OCI-LY1 (cell line): ENCODE results near the gene YAP1.

Source experiments
- H2AFZ ChIP-seq: fragments of 200-600 bp; sonication (generic), shearing (Covaris generic); 2 replicates; pipeline ENCODE4 v1.6.0; 2014; ENCODE audit warnings: antibody characterized with exemption, mild to moderate bottlenecking, low read length
- H3F3A ChIP-seq: fragments of 200-600 bp; sonication (generic), shearing (Covaris generic); 2 replicates; pipeline ENCODE4 v1.6.0; 2014; ENCODE audit warnings: mild to moderate bottlenecking, antibody characterized with exemption, low read length, moderate library complexity; ENCODE audit not compliant: insufficient read depth
- H3K27ac ChIP-seq: fragments of 200-600 bp; sonication (generic); 2 replicates; pipeline ENCODE4 v1.5.1; 2014; ENCODE audit warnings: low read length, mixed run types, mild to moderate bottlenecking, low read depth; ENCODE audit not compliant: poor library complexity, severe bottlenecking
- H3K27me3 ChIP-seq: fragments of 200-600 bp; sonication (generic); 2 replicates; pipeline ENCODE4 v1.6.0; 2014; ENCODE audit warnings: antibody characterized with exemption, mild to moderate bottlenecking, low read length, moderate library complexity; ENCODE audit not compliant: insufficient read depth
- H3K36me3 ChIP-seq: fragments of 200-600 bp; sonication (generic); 2 replicates; pipeline ENCODE4 v1.6.1; 2014; ENCODE audit warnings: mild to moderate bottlenecking, antibody characterized with exemption, low read length, moderate library complexity, mixed read lengths; ENCODE audit not compliant: insufficient read depth
- H3K4me1 ChIP-seq: fragments of 200-600 bp; sonication (generic); 2 replicates; pipeline ENCODE4 v1.5.1; 2014; ENCODE audit warnings: mild to moderate bottlenecking, low read length, moderate library complexity; ENCODE audit not compliant: insufficient read depth, severe bottlenecking
- H3K4me2 ChIP-seq: fragments of 200-600 bp; sonication (generic), shearing (Covaris generic); 2 replicates; pipeline ENCODE4 v1.6.1; 2014; ENCODE audit warnings: low read length
- H3K4me3 ChIP-seq: fragments of 200-600 bp; sonication (generic); 2 replicates; pipeline ENCODE4 v1.5.1; 2014; ENCODE audit warnings: low read length, low read depth, mild to moderate bottlenecking, mixed read lengths; ENCODE audit not compliant: poor library complexity, severe bottlenecking
- H3K79me2 ChIP-seq: fragments of 200-600 bp; shearing (Covaris generic); 2 replicates; pipeline ENCODE4 v1.6.1; 2016; ENCODE audit warnings: mixed run types, low read length, mixed read lengths; ENCODE audit not compliant: insufficient read depth
- H3K9ac ChIP-seq: fragments of 200-600 bp; sonication (generic), shearing (Covaris generic); 2 replicates; pipeline ENCODE4 v1.6.1; 2014; ENCODE audit warnings: mild to moderate bottlenecking, low read length, mixed read lengths
- H3K9me2 ChIP-seq: fragments of 200-600 bp; sonication (generic), shearing (Covaris generic); 2 replicates; pipeline ENCODE4 v1.6.1; 2014; ENCODE audit warnings: low read depth, mild to moderate bottlenecking, low read length, mixed read lengths
- H3K9me3 ChIP-seq: fragments of 200-600 bp; shearing (Covaris generic); 2 replicates; pipeline ENCODE4 v1.6.1; 2014; ENCODE audit warnings: low read length, mixed read lengths
- H4K20me1 ChIP-seq: fragments of 200-600 bp; sonication (generic), shearing (Covaris generic); 2 replicates; pipeline ENCODE4 v1.6.0; 2016; ENCODE audit warnings: mild to moderate bottlenecking, low read length; ENCODE audit not compliant: insufficient read depth
- EZH2 ChIP-seq: fragments of 200-600 bp; sonication (generic), shearing (Covaris generic); IDR thresholded peaks from 2 replicates; pipeline ENCODE4 v1.8.0; 2017; ENCODE audit warnings: borderline replicate concordance, mixed run types, mild to moderate bottlenecking, antibody characterized with exemption, low read length, moderate library complexity, mixed read lengths
- TF ChIP-seq, protein P1 (sequence below): fragments of 200-600 bp; sonication (generic), shearing (Covaris generic); IDR thresholded peaks from 2 replicates; pipeline ENCODE4 v1.5.1; 2017; ENCODE audit warnings: mild to moderate bottlenecking, antibody characterized with exemption, low read length, moderate library complexity, mixed read lengths

The YAP1 gene

DNA sequence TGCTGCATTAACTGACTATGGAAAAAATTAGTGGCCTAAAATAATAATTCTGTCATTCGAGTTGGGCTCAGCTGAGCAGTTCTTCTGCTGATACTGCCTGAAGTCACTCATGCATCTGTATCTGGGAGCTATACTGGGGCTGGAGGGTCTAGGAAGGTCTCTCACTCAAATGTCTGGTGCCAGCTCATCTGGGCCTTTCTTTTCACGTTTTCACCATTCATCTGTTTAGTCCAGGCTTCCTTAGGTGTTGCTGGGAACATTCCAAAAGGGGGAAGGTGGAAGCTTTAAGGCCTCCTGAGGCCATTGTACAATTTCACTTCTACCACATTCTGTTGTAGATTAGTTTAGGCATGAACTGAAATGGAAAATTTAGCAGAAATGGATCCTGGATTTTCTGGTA, 28.0 kb downstream of the YAP1 start:
- no peak for TF ChIP-seq EZH2
- no peaks in the 10 kb centered on the region for H3K79me2 ChIP-seq
- H4K20me1 ChIP-seq, result no peaks in the 10 kb centered on the region
- H3F3A ChIP-seq, result no peaks in the 10 kb centered on the region
- H3K4me2 ChIP-seq, result no peak overlapping the region
- H3K4me3 ChIP-seq, result no peak overlapping the region
- no peak overlapping the region for H2AFZ ChIP-seq
- no peak overlapping the region for H3K9ac ChIP-seq
- H3K36me3 ChIP-seq, result no peaks in the 10 kb centered on the region
- H3K9me2 ChIP-seq, result no peaks in the 10 kb centered on the region
- H3K27me3 ChIP-seq, result peaks cover 3% of the 10 kb centered on the region; the same call in 1 of the 2 replicates
- no peaks in the 10 kb centered on the region for H3K4me1 ChIP-seq
- no peaks in the 10 kb centered on the region for H3K9me3 ChIP-seq
- H3K27ac ChIP-seq, result no peak overlapping the region

- Histone ChIP-seq H3K4me2 (no peak overlapping the region), H3K9ac (no peak overlapping the region), H3K9me2 (no peaks in the 10 kb centered on the region), H3K9me3 (no peaks in the 10 kb centered on the region), H3K79me2 (no peaks in the 10 kb centered on the region), H3K27ac (no peak overlapping the region), H3K27me3 (peaks cover 3% of the 10 kb centered on the region; the same call in 1 of the 2 replicates), H3K36me3 (no peaks in the 10 kb centered on the region), H2AFZ (no peak overlapping the region), H3K4me3 (no peak overlapping the region), H3F3A (no peaks in the 10 kb centered on the region), H3K4me1 (no peaks in the 10 kb centered on the region), H4K20me1 (no peaks in the 10 kb centered on the region)
- TF ChIP-seq EZH2, result no peak
- TF ChIP-seq, protein P1, sequence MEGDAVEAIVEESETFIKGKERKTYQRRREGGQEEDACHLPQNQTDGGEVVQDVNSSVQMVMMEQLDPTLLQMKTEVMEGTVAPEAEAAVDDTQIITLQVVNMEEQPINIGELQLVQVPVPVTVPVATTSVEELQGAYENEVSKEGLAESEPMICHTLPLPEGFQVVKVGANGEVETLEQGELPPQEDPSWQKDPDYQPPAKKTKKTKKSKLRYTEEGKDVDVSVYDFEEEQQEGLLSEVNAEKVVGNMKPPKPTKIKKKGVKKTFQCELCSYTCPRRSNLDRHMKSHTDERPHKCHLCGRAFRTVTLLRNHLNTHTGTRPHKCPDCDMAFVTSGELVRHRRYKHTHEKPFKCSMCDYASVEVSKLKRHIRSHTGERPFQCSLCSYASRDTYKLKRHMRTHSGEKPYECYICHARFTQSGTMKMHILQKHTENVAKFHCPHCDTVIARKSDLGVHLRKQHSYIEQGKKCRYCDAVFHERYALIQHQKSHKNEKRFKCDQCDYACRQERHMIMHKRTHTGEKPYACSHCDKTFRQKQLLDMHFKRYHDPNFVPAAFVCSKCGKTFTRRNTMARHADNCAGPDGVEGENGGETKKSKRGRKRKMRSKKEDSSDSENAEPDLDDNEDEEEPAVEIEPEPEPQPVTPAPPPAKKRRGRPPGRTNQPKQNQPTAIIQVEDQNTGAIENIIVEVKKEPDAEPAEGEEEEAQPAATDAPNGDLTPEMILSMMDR, result no peak
Measured at GRCh38 chr11:102138670-102139069, 28.4 kb downstream of the YAP1 start.

GRCh38 chr11:102139081-102139498, 28.8 kb downstream of the YAP1 start:
- H2AFZ ChIP-seq, result no peak overlapping the region
- no peak overlapping the region for H3K9ac ChIP-seq
- no peak overlapping the region for H3K27ac ChIP-seq
- no peak for TF ChIP-seq EZH2
- TF ChIP-seq, protein P1, result no peak
- no peaks in the 10 kb centered on the region for H3F3A ChIP-seq
- no peaks in the 10 kb centered on the region for H3K79me2 ChIP-seq
- H3K27me3 ChIP-seq, result peaks cover 3% of the 10 kb centered on the region; the same call in 1 of the 2 replicates
- no peaks in the 10 kb centered on the region for H3K4me1 ChIP-seq
- H3K4me3 ChIP-seq, result no peak overlapping the region
- no peaks in the 10 kb centered on the region for H3K36me3 ChIP-seq
- no peaks in the 10 kb centered on the region for H4K20me1 ChIP-seq
- no peaks in the 10 kb centered on the region for H3K9me3 ChIP-seq
- H3K9me2 ChIP-seq, result no peaks in the 10 kb centered on the region
- H3K4me2 ChIP-seq, result no peak overlapping the region

DNA sequence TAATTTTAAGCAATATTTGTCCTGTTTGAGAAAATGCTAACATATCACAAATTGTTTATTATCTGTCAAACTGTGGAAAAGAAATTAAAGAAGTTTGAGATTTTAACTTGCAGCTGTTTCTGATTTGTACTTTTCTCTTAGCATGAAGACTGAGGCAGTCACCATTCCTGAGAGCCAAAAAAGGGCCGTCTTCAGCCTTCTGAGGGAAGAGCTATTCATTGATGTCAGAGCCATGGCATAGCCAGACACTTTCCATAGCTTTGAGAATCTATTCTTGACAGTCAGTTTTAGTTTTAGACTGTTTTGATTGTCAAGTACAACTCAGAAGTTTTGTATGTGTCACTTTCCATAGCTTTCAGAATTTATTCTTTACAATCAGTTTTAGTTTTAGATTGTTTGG, 32.1 kb downstream of the YAP1 start:
- no peak overlapping the region for H2AFZ ChIP-seq
- TF ChIP-seq, protein P1, result no peak
- no peaks in the 10 kb centered on the region for H3K79me2 ChIP-seq
- no peak overlapping the region for H3K9ac ChIP-seq
- no peaks in the 10 kb centered on the region for H3F3A ChIP-seq
- H3K9me2 ChIP-seq, result no peaks in the 10 kb centered on the region
- H3K36me3 ChIP-seq, result no peaks in the 10 kb centered on the region
- H3K27ac ChIP-seq, result no peak overlapping the region
- no peak overlapping the region for H3K4me2 ChIP-seq
- H3K4me3 ChIP-seq, result no peak overlapping the region
- no peaks in the 10 kb centered on the region for H3K9me3 ChIP-seq
- no peaks in the 10 kb centered on the region for H3K27me3 ChIP-seq
- no peaks in the 10 kb centered on the region for H4K20me1 ChIP-seq
- H3K4me1 ChIP-seq, result no peaks in the 10 kb centered on the region
